Lower leg skin (tissue), 4 donors: ENCODE data around the gene SUGCT. TPM values are rescaled to one million over a fixed set of nuclear protein-coding genes. Genes with fewer than 3 reads are reported as not detected.

Source experiments
- DNase-seq, 2 donors: peaks; one replicate each; pipeline ENCODE4 v3.0.0-alpha.2; 2019; ENCODE audit warnings: low spot score in 2 of 2
- H3K4me3 ChIP-seq: fragments of 200-600 bp; sonication (generic); 2 replicates; pipeline ENCODE4 v1.5.1; 2017; ENCODE audit warnings: mild to moderate bottlenecking, low read depth; ENCODE audit not compliant: poor library complexity, severe bottlenecking
- POLR2A ChIP-seq, 2 donors: fragments of 450-650 bp; IDR thresholded peaks; one replicate each; pipeline ENCODE4 v1.6.1; 2016 to 2017; ENCODE audit warnings: antibody characterized with exemption in 2 of 2, mild to moderate bottlenecking in 1 of 2, moderate library complexity in 1 of 2
- WGBS, 2 donors: methylation state at CpG; one replicate each; pipeline ENCODE4 v1.1.5; 2018; 5-methylcytosine and 5-hydroxymethylcytosine counted together
- intact Hi-C: fragments of 100-400 bp; cut with DNase I; formaldehyde crosslinking; loops from one replicate; pipeline ENCODE4 v1.15.0; 2023; ENCODE audit warnings: low total_unique reads
- total RNA-seq, 4 donors: library from RNA; depleted of rRNA; stranded (reverse); fragments of >200 nt; gene quantifications; one replicate each; pipeline ENCODE4 v1.1.0, GENCODE V29; 2016
- TF ChIP-seq, protein P1 (sequence below), 3 donors: fragments of 450-650 bp; IDR thresholded peaks; one replicate each; pipeline ENCODE4 v1.5.1; 2016; ENCODE audit warnings: antibody characterized with exemption in 3 of 3, mild to moderate bottlenecking in 3 of 3, moderate library complexity in 2 of 3

SUGCT gene
- total RNA-seq, 4 donors from 2014 or later, result 0.49 to 1.6 (median 0.59) TPM; not detected in 1

DNA sequence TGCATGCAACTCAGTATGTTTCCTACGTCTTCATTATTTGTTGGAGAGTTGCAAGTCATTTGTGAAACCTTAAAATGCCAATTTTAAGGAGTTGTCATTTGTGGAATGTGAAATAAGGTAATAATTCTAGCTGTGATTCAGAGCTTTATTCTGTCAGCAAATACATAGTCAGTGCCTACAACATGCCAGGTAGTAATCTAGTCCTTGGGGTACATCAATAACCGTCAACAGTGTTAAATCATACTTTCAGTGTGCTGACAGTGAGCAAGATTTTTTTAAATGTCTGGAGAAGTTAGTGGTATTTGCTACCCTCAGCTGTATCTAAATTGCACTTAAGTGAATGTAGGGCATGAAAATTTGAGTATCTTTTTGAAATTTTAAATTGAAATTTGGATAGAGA, 37.1 kb upstream of the SUGCT start:
- WGBS, 2 donors, result 59 to 62% methylated on average over 2 of the region's 2 CpGs
- TF ChIP-seq POLR2A (IDR thresholded peaks at IDR 0.05), result no peak
- TF ChIP-seq, protein P1, sequence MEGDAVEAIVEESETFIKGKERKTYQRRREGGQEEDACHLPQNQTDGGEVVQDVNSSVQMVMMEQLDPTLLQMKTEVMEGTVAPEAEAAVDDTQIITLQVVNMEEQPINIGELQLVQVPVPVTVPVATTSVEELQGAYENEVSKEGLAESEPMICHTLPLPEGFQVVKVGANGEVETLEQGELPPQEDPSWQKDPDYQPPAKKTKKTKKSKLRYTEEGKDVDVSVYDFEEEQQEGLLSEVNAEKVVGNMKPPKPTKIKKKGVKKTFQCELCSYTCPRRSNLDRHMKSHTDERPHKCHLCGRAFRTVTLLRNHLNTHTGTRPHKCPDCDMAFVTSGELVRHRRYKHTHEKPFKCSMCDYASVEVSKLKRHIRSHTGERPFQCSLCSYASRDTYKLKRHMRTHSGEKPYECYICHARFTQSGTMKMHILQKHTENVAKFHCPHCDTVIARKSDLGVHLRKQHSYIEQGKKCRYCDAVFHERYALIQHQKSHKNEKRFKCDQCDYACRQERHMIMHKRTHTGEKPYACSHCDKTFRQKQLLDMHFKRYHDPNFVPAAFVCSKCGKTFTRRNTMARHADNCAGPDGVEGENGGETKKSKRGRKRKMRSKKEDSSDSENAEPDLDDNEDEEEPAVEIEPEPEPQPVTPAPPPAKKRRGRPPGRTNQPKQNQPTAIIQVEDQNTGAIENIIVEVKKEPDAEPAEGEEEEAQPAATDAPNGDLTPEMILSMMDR (IDR thresholded peaks at IDR 0.05), result no peak
- DNase-seq, result no peak

DNA sequence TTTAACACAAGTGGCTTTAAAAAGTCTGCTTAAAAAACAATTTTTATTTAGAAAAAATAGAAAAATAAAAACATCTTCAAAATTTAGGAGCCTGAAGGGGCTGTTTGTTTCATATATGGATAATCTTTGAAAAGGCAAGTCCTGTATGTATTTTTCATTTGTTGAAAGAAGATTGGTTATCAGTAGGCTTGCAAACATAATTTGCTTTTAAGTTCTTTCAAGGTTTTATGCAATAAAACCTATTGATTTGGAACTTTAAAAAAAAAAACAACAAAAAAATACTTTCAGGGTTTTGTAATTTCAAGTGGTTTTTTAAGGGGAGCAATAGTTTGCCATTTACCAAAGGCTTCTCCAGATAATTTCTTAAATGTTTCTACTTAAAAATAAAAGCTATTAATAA, 36.0 kb upstream of the SUGCT start:
- intact Hi-C loops, result no loop called here
- H3K4me3 ChIP-seq, result no peak overlapping the region
- no peak for DNase-seq
- TF ChIP-seq POLR2A (IDR thresholded peaks at IDR 0.05), result no peak
- TF ChIP-seq, protein P1 (IDR thresholded peaks at IDR 0.05), result no peak

More for the DNA sequence above, 37.1 kb upstream of the SUGCT start:
- H3K4me3 ChIP-seq, result no peak overlapping the region
- intact Hi-C loops, result no loop called here

DNA sequence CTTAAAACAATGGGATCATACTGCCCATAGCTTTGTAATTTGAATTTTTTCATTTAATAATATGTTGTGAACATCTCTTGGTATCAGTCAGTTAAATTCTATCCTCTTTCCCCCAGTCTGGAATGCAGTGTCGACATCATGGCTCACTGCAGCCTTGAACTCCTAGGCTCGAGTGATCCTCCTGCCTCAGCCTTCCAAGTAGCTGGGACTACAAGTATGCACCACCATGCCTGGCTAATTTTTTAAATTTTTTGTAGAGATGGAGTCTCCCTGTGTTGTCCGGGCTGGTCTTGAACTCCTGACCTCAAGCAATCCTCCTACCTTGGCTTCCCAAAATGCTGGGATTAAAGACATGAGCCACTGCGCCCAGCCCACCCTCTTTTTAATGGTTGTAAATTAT, 35.0 kb upstream of the SUGCT start:
- WGBS, 2 donors, result 93 to 95% methylated on average over 4 of the region's 4 CpGs
- intact Hi-C loops, result no loop called here
- DNase-seq, result no peak
- no peak for TF ChIP-seq POLR2A (IDR thresholded peaks at IDR 0.05)
- TF ChIP-seq, protein P1 (IDR thresholded peaks at IDR 0.05), result no peak
- no peak overlapping the region for H3K4me3 ChIP-seq

DNA sequence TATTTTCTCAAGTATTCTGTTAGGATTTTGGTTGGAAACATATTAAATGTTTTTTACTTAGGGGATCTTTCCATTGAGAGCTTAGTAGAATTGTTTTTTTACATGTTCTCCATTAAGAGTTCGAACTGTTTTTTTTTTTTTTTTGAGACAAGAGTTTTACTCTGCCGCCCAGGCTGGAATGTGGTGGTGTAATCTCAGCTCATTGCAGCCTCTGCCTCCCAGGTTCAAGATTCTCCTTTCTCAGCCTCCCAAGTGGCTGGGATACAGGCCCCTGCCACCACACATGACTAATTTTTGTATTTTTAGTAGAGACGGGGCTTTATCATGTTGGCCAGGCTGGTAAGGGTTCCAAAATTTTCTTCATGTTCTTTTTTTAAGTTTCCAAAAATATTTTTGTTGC, 33.6 kb upstream of the SUGCT start:
- DNase-seq, result no peak
- no peak for TF ChIP-seq POLR2A (IDR thresholded peaks at IDR 0.05)
- TF ChIP-seq, protein P1 (IDR thresholded peaks at IDR 0.05), result no peak
- intact Hi-C loops, result no loop called here
- 83 to 91% methylated on average over 3 of the region's 3 CpGs for WGBS, 2 donors
- H3K4me3 ChIP-seq, result no peak overlapping the region

DNA sequence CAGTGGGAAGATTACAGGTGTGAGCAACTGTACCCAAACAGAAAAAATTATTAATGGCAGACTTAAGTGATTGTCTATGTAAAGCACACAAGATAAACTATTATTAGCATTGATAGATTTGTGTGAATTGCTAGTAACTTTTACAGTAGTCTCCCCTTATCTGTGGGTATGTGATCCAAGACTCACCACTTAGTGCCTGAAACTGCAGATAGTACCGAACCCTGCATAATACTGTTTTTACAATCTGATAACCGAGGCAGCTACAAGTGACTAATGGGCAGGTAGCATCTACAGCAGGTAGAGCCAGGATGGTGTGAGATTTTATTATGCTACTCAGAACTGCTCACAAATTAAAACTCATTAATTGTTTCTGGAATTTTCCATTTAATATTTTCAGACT, 31.9 kb upstream of the SUGCT start:
- TF ChIP-seq, protein P1 (IDR thresholded peaks at IDR 0.05), result no peak
- no peak for TF ChIP-seq POLR2A (IDR thresholded peaks at IDR 0.05)
- intact Hi-C loops, result no loop called here
- DNase-seq, result no peak
- 92 to 94% methylated on average over 2 of the region's 2 CpGs for WGBS, 2 donors
- no peak overlapping the region for H3K4me3 ChIP-seq

DNA sequence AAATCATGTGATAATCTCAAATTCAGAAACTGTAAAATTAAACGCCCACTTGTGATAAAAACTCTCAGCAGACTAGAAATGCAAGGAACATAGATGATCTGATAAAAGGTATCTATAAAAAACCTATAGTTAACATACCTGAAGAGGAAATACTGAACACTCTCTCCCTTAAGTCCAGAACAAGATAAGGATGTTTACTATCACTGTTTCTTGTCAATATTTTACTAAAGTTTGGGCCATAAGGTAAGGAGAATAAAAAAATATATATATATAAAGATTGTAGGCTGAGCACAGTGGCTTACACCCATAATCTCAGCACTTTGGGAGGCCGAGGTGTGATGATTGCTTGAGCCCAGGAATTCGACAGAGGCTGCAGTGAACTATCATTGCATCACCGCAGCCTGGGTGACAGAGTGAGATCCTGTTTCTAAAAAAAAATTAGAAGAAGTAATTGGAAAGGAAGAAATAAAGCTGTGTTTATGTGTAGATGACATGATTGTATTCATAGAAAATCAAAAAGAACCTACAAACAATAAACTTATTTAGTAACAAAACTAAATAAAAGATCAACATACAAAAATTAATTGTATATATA, 28.8 kb upstream of the SUGCT start:
- no peak for DNase-seq
- 84% methylated on average over 4 of the region's 4 CpGs for WGBS, 2 donors
- TF ChIP-seq, protein P1 (IDR thresholded peaks at IDR 0.05), result no peak
- TF ChIP-seq POLR2A (IDR thresholded peaks at IDR 0.05), result no peak
- no peak overlapping the region for H3K4me3 ChIP-seq
- intact Hi-C loops, result no loop called here
